Prostate gland (tissue), 2 donors: ENCODE measurements around the gene RGS14.
A peak's percentile ranks its signal among the peaks of the same experiment; 100 is the strongest.

Source experiments
- CTCF ChIP-seq, 4 experiments: fragments of 200-600 bp in 2 of 4; fragments of 450-650 bp in 2 of 4; sonication (generic) in 2 of 4; IDR thresholded peaks; 1 replicate in 3 of 4; 2 replicates in 1 of 4; pipeline ENCODE4 v1.5.1; 2016 to 2019; ENCODE audit warnings: antibody characterized with exemption in 4 of 4, mild to moderate bottlenecking in 2 of 4, moderate library complexity in 2 of 4
- POLR2A ChIP-seq: fragments of 450-650 bp; IDR thresholded peaks from one replicate; pipeline ENCODE4 v1.6.1; 2016; ENCODE audit warnings: antibody characterized with exemption, mild to moderate bottlenecking
- POLR2AphosphoS5 ChIP-seq: sonication (generic); formaldehyde crosslinking; IDR thresholded peaks from one replicate; pipeline ENCODE4 v1.6.1; 2017; ENCODE audit warnings: antibody characterized with exemption

- TF ChIP-seq CTCF (IDR thresholded peaks at IDR 0.05) (peak in 3 of 4 experiments; percentile 47 to 64 (median 63)), POLR2A (no peak), POLR2AphosphoS5 (peak; percentile 58)
Observed at GRCh38 chr5:177382423-177383029, 24.8 kb downstream of the RGS14 start.
